C4-2B (cell line): Measurements from ENCODE around the gene UBD.

Source experiments
- H3K27ac ChIP-seq: fragments of 450-650 bp; 2 replicates; pipeline ENCODE4 v1.5.1; 2017
- ZFX ChIP-seq: fragments of 450-650 bp; IDR thresholded peaks from 2 replicates; pipeline ENCODE4 v1.6.1; 2017
- TF ChIP-seq, protein P1 (sequence below): fragments of 450-650 bp; conservative IDR thresholded peaks from 2 replicates; pipeline ENCODE4 v1.5.1; 2017; ENCODE audit warnings: mild to moderate bottlenecking

The UBD gene

DNA sequence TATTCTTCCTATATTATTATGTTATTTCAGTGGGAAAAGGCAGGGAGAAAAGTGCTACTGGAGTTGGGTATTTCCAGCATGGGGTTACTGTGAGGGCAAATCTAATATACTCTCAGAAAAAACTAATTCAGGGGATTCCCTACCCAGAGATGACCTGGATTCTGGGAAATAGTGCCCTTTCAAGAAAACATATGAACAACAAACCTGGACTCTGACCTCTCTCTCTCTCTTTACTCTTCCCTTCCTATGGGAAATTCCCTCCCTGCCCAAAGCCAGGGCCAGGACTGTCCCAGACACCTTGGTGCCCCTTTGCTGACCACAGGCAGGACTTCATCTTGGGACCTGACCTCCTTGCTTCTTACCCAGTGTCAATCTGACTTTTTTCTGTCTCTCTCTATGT is 1.6 kb upstream of the UBD start:
- no peak for TF ChIP-seq ZFX
- TF ChIP-seq, protein P1, sequence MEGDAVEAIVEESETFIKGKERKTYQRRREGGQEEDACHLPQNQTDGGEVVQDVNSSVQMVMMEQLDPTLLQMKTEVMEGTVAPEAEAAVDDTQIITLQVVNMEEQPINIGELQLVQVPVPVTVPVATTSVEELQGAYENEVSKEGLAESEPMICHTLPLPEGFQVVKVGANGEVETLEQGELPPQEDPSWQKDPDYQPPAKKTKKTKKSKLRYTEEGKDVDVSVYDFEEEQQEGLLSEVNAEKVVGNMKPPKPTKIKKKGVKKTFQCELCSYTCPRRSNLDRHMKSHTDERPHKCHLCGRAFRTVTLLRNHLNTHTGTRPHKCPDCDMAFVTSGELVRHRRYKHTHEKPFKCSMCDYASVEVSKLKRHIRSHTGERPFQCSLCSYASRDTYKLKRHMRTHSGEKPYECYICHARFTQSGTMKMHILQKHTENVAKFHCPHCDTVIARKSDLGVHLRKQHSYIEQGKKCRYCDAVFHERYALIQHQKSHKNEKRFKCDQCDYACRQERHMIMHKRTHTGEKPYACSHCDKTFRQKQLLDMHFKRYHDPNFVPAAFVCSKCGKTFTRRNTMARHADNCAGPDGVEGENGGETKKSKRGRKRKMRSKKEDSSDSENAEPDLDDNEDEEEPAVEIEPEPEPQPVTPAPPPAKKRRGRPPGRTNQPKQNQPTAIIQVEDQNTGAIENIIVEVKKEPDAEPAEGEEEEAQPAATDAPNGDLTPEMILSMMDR = no peak
- H3K27ac ChIP-seq = no peak overlapping the region

DNA sequence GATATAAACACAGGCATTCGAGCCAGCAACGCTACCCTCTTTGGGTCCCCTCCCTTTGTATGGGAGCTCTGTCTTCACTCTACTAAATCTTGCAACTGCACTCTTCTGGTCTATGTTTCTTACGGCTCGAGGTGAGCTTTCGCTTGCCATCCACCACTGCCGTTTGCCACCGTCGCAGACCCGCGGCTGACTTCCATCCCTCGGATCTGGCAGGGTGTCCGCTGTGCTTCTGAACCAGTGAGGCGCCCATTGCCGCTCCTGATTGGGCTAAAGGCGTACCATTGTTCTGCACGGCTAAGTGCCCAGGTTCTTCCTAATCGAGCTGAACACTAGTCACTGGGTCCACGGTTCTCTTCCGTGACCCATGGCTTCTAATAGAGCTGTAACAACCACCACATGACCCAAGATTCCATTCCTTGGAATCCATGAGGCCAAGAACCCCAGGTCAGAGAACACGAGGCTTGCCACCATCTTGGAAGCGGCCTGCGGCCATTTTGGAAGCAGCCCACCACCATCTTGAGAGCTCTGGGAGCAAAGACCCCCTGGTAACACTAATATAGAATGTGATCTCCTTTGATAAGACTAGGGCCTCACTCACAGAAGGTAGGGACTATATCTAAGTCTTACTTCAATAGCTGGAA is 973 bp downstream of the UBD start:
- TF ChIP-seq, protein P1 = no peak
- no peak for TF ChIP-seq ZFX
- H3K27ac ChIP-seq = no peak overlapping the region

DNA sequence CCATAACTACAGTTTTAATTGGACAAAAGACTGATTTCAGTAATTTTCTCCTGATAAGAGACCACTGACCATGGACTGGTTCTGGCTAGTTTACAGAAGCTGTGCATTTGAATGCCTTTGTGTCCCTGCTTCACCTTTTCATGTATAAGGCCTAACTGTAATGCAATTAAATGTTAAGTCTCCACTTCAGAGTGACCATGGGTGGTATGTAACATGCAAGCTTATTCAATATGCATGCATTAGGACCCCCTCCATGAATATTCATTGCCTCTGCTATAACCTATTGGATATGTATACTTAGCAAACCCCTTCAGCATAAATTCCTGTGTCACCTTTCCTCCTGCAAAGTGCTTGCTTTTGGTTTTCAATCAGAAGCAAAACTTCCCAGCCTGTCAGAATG is 2.2 kb downstream of the UBD start:
- H3K27ac ChIP-seq = no peak overlapping the region
- TF ChIP-seq ZFX = no peak
- TF ChIP-seq, protein P1 = no peak

GRCh38 chr6:29554764-29555163 is 4.8 kb downstream of the UBD start:
- H3K27ac ChIP-seq = no peak overlapping the region
- TF ChIP-seq, protein P1 = no peak
- no peak for TF ChIP-seq ZFX

DNA sequence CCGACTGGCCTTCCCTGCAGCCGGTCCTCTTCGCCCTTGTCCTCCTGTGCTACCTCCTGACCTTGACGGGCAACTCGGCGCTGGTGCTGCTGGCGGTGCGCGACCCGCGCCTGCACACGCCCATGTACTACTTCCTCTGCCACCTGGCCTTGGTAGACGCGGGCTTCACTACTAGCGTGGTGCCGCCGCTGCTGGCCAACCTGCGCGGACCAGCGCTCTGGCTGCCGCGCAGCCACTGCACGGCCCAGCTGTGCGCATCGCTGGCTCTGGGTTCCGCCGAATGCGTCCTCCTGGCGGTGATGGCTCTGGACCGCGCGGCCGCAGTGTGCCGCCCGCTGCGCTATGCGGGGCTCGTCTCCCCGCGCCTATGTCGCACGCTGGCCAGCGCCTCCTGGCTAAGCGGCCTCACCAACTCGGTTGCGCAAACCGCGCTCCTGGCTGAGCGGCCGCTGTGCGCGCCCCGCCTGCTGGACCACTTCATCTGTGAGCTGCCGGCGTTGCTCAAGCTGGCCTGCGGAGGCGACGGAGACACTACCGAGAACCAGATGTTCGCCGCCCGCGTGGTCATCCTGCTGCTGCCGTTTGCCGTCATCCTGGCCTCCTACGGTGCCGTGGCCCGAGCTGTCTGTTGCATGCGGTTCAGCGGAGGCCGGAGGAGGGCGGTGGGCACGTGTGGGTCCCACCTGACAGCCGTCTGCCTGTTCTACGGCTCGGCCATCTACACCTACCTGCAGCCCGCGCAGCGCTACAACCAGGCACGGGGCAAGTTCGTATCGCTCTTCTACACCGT is 6.1 kb downstream of the UBD start:
- peak overlapping the region; percentile 14 for H3K27ac ChIP-seq
- no peak for TF ChIP-seq ZFX
- TF ChIP-seq, protein P1 = no peak

- peak overlapping the region; percentile 14 for H3K27ac ChIP-seq
- TF ChIP-seq, protein P1 = no peak
- TF ChIP-seq ZFX = no peak
Observed at GRCh38 chr6:29552512-29553051, 7.0 kb downstream of the UBD start.

- no peak overlapping the region for H3K27ac ChIP-seq
- TF ChIP-seq ZFX = no peak
- TF ChIP-seq, protein P1 = no peak
Observed at GRCh38 chr6:29547573-29547972, 12.0 kb downstream of the UBD start.
